ENCODE results near the gene CMC4. TPM values are rescaled to one million over a fixed set of nuclear protein-coding genes. Genes with fewer than 3 reads are reported as not detected.

The CMC4 gene
- total RNA-seq, 4 donors from 2014 or later: 20.3 to 30.8 (median 25.0) TPM

DNA sequence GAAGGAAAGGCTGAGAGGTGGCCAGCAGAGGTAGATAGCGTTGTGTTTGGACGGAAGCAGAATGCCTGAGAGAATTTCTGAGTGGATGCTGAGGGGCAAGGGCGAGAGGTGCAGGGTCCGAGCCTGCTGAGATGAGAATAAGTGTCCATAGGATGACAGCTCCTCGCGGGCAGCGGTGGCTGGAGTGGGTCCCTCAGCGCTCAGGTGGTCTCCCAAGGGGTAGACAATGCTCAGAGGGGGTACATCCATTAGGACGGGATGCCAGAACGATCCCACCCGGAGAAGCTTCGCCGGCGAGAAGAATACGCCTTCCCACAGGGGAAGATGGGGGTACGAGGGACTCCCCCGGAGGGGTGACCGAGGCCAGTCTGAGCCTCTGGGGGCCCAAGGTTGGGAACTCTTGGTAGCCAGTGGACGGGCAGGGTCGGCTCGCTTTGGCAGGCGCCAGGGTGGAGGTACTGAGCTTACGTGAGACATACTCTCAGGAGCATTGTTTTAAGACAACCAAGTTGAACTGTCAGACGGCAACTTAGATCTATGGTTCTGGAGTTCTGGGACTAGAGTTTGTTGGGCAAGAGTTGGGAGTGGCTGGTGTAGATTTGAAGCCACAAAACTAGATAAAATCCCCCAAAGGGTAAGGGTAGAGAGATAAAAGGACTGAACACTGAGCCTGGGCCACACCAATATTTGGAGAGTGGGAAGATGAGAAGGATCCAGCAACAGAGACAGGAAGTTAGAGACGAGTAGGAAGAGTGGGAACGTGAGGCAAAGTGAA lies 16.2 kb upstream of the CMC4 start:
- TF ChIP-seq, protein P1, sequence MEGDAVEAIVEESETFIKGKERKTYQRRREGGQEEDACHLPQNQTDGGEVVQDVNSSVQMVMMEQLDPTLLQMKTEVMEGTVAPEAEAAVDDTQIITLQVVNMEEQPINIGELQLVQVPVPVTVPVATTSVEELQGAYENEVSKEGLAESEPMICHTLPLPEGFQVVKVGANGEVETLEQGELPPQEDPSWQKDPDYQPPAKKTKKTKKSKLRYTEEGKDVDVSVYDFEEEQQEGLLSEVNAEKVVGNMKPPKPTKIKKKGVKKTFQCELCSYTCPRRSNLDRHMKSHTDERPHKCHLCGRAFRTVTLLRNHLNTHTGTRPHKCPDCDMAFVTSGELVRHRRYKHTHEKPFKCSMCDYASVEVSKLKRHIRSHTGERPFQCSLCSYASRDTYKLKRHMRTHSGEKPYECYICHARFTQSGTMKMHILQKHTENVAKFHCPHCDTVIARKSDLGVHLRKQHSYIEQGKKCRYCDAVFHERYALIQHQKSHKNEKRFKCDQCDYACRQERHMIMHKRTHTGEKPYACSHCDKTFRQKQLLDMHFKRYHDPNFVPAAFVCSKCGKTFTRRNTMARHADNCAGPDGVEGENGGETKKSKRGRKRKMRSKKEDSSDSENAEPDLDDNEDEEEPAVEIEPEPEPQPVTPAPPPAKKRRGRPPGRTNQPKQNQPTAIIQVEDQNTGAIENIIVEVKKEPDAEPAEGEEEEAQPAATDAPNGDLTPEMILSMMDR (IDR thresholded peaks at IDR 0.05; ENCODE audit: low read depth): no peak

DNA sequence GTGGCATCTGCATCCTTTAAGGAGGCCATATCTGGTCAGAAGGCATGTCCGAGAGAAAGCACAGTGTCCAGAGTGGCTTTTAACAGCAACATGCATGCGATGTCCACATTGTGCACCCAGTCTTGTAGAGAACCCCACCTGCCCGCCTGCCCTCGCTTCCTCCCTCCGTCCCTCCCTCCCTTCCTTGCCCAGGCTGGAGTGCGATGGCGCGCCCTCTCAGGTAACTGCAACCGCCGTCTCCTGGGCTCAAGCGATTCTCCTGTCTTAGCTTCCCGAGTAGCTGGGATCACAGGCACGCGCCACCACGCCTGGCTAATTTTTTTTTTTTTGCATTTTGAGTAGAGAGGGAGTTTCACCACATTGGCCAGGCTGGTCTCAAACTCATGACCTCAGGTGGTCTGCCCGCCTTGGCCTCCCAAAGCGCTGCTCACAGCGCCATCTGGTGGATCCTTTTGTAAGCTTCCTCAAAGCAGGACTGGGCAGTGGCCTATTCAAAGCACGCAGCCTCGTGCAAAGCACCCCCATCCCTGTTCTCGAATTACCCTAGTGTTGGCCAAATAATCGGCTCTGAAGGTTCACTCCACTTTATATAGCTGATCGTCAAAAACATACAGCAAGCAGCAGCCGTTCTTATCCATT lies 15.4 kb upstream of the CMC4 start:
- TF ChIP-seq, protein P1 (IDR thresholded peaks at IDR 0.05; ENCODE audit: low read depth): no peak

DNA sequence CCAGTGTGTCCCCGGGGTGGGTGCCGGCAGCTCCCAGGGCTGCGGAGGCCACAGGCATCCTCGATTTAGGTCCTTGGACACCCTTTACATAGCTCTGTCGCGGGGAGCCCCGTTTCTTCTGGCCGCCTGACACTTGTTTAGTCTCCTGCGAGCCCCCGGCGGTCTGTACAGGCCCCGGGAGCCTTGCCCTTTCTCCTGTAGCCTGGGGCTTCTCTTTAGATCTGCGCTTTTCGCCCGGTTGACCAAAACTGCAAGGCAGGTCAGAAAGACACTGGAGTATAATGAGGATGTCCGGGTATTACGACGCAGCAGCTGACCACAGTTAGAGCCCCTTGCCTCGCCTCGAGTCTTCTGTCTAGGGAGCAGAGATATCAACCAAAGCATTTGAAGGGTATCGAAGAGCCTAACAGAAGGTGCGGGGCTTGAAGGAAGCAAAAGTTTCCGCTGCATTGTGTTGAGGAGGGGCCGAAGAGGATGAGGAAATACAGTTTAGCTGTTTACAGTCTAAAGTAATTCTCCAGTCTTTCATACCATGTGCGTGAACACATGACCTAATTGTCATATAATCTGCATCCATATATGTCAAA lies 851 bp upstream of the CMC4 start:
- TF ChIP-seq, protein P1 (IDR thresholded peaks at IDR 0.05; ENCODE audit: low read depth): no peak

DNA sequence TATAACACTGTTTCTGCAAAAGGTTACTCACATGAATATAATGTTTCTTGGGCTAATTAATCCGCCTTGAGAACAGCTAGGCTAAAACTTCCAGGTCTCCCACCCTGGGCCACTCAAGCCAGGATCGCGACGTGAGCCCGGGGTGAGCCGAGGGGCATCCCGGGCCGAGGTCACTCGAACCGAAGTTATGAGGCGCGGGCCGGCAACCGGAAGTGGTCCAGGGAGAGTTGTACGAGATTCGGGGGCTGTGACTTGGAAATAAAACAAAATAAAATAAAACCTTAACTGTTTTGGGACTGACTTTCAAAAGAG lies 317 bp downstream of the CMC4 start:
- TF ChIP-seq, protein P1 (IDR thresholded peaks at IDR 0.05; ENCODE audit: low read depth): no peak

DNA sequence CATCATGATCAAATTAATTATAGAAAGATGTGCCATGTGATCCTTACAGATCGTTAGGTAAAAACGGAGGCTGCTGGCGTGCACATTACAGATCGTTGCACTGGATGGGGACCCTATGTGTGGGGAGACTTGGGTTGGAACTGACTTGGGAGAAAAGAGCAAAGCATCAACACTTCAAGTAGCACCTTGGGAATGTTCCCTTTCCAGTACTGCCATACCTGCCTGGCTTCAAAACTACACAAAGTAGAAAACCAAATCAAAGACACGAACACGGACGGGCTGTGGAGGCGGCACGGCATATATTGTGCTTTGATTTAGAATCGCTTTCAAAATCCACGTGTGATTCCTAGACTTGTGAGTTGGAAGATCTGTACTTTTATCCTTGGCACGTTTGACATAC lies 898 bp downstream of the CMC4 start:
- TF ChIP-seq, protein P1 (IDR thresholded peaks at IDR 0.05; ENCODE audit: low read depth): no peak

DNA sequence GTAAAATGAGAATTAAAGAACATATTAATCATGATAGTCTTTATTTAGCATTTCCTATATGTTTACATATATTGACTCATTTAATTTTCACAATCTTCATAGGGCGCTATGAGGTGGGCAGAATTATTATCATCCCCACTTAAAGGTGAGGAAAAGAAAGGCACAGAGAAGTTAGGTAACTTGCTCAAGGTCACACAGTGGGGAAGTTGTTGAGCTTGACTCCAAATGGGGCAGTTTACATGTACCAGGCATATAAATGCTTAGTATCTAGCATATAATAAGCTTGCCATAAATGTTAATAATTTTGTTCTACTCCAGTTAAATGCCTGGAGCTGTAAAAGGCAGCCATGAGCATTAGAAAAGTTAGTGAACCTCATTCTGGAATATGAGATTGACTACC lies 1.5 kb downstream of the CMC4 start:
- TF ChIP-seq, protein P1 (IDR thresholded peaks at IDR 0.05; ENCODE audit: low read depth): no peak

DNA sequence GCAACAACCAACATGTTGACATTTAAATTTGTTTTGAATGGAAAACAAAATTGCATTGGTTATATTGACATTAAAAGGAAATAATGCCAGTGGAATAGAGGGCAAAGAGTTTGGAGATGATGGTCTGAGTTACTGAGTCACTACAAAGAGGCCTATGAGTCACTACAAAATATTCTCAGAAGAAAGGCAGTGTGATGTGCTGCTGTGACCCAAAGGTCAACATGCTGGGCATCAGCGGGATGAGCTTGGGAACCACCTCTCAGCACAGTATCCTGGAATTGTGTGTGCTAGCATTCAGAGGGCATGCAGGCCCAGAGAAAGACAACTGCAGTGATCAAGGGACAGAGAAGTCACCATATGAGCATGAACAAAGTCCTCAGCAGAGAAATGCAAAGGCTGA lies 2.8 kb downstream of the CMC4 start:
- TF ChIP-seq, protein P1 (IDR thresholded peaks at IDR 0.05; ENCODE audit: low read depth): no peak

Data from subcutaneous adipose tissue (tissue), 4 donors.